Esophagus squamous epithelium (tissue), 5 donors: ENCODE measurements around the gene THBS1. TPM values are rescaled to one million over a fixed set of nuclear protein-coding genes. Genes with fewer than 3 reads are reported as not detected.

Source experiments
- DNase-seq: peaks from one replicate; lab custom pipeline; 2025; lab: John Stamatoyannopoulos, UW
- H3K27ac ChIP-seq, 4 donors: fragments of 200-600 bp; sonication (generic); one replicate each; pipeline ENCODE4 v1.5.1; 2016 to 2019; ENCODE audit warnings: mild to moderate bottlenecking in 1 of 4
- H3K27me3 ChIP-seq, 4 donors: fragments of 200-600 bp; sonication (generic); 1 replicate in 3 of 4; 2 replicates in 1 of 4; pipeline versions ENCODE4 v1.5.1 to v1.6.0; 2017 to 2021; ENCODE audit warnings: antibody characterized with exemption in 1 of 4
- H3K36me3 ChIP-seq, 3 donors: fragments of 200-600 bp; sonication (generic); one replicate each; pipeline ENCODE4 v1.5.1; 2016 to 2019
- H3K4me1 ChIP-seq, 3 donors: fragments of 200-600 bp; sonication (generic); one replicate each; pipeline ENCODE4 v1.5.1; 2017 to 2019
- H3K4me3 ChIP-seq, 4 donors: fragments of 200-600 bp; sonication (generic); 1 replicate in 3 of 4; 2 replicates in 1 of 4; pipeline ENCODE4 v1.5.1; 2016 to 2019; ENCODE audit warnings: mild to moderate bottlenecking in 2 of 4, moderate library complexity in 1 of 4
- H3K9me3 ChIP-seq, 3 donors: fragments of 200-600 bp; sonication (generic); one replicate each; pipeline ENCODE4 v1.5.1; 2016 to 2019
- POLR2A ChIP-seq, 4 donors: fragments of 450-650 bp; IDR thresholded peaks; one replicate each; pipeline ENCODE4 v1.6.1; 2017; ENCODE audit warnings: antibody characterized with exemption in 4 of 4, mild to moderate bottlenecking in 4 of 4, moderate library complexity in 3 of 4
- WGBS, 2 donors: methylation state at CpG; one replicate each; pipeline ENCODE4 v1.1.5; 2018; 5-methylcytosine and 5-hydroxymethylcytosine counted together
- intact Hi-C: fragments of 100-400 bp; cut with DNase I; formaldehyde crosslinking; loops from one replicate; pipeline ENCODE4 v1.15.0; 2022
- total RNA-seq, 4 donors: library from RNA; depleted of rRNA; stranded (reverse); fragments of >200 nt; gene quantifications; one replicate each; pipeline ENCODE4 v1.1.0, GENCODE V29; 2016
- TF ChIP-seq, protein P1 (sequence below), 6 experiments: fragments of 450-650 bp in 4 of 6; fragments of 200-600 bp in 2 of 6; sonication (generic) in 2 of 6; IDR thresholded peaks; one replicate each; pipeline ENCODE4 v1.5.1; 2016 to 2019; ENCODE audit warnings: antibody characterized with exemption in 6 of 6, mild to moderate bottlenecking in 4 of 6, moderate library complexity in 4 of 6
- donor health status: DM: yes; HTN: yes; CAD: no.

THBS1 gene
- total RNA-seq, 4 donors from 2014 or later, result 6.3 to 110 (median 63.8) TPM

DNA sequence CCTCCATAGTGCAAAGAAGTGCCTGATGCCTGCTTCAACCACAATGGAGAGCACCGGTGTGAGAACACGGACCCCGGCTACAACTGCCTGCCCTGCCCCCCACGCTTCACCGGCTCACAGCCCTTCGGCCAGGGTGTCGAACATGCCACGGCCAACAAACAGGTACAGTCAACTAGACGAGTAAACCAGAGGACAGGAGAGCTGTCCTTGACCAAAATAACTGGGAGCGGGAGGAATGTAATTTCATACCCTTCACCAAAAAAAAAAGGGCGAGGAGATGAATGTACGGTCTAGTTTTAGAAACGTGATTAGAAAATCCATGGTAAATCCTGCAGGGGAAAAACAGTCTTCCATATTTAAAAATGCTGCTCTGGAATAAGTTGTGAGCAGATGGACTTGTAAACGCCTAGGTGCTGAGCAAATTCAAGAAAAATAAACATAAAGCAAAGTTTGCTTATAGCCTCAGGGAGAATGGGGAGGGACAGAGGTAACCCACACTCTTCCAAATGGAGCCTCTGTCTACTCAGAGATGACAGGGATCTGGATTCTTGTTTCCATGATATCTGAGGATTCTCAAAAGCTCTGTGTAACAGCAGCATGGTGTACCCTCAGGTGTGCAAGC, 8.4 kb downstream of the THBS1 start:
- TF ChIP-seq, protein P1, sequence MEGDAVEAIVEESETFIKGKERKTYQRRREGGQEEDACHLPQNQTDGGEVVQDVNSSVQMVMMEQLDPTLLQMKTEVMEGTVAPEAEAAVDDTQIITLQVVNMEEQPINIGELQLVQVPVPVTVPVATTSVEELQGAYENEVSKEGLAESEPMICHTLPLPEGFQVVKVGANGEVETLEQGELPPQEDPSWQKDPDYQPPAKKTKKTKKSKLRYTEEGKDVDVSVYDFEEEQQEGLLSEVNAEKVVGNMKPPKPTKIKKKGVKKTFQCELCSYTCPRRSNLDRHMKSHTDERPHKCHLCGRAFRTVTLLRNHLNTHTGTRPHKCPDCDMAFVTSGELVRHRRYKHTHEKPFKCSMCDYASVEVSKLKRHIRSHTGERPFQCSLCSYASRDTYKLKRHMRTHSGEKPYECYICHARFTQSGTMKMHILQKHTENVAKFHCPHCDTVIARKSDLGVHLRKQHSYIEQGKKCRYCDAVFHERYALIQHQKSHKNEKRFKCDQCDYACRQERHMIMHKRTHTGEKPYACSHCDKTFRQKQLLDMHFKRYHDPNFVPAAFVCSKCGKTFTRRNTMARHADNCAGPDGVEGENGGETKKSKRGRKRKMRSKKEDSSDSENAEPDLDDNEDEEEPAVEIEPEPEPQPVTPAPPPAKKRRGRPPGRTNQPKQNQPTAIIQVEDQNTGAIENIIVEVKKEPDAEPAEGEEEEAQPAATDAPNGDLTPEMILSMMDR (IDR thresholded peaks at IDR 0.05), result no peak
- TF ChIP-seq POLR2A (IDR thresholded peaks at IDR 0.05), result no peak
- H3K4me3 ChIP-seq, result no peak overlapping the region
- no peak for DNase-seq
- H3K27me3 ChIP-seq, result no peaks in the 10 kb centered on the region
- H3K4me1 ChIP-seq, result peaks cover 0 to 62% (median 25%) of the 10 kb centered on the region in 3 donors
- no peaks in the 10 kb centered on the region for H3K9me3 ChIP-seq
- H3K36me3 ChIP-seq, result peaks cover 7 to 100% (median 57%) of the 10 kb centered on the region in 3 donors
- H3K27ac ChIP-seq, result no peak overlapping the region
- intact Hi-C loops, result loop anchor here (10.0 kb wide), 1 partner anchor 165 kb away; no protein-coding TSS in a partner anchor
- WGBS, 2 donors, result 64 to 70% methylated on average over 5 of the region's 14 CpGs

DNA sequence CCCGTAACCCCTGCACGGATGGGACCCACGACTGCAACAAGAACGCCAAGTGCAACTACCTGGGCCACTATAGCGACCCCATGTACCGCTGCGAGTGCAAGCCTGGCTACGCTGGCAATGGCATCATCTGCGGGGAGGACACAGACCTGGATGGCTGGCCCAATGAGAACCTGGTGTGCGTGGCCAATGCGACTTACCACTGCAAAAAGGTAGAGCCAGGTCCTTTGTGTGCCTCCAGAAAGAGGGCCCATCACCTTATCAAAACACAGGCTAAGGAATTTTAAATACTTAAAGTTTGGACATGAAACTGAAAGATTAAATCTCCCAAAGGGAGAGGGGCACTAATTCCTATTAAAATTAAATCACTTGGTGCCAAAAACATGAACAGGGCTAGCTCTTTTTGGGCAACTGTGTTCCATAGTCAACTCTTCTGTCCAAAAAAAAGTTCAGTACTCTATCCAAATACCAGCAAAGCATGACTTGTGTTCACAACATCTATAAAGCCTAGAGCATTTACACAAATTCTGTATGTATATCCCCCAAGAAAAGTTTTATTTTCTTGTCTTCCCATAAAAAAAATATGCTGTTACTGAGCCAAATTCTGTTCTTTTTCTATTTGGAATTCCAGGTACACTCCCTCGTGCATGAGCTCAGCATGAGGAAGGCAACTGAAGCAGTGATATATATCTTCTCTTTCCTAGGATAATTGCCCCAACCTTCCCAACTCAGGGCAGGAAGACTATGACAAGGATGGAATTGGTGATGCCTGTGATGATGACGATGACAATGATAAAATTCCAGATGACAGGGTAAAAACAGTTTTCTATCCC, 9.2 kb downstream of the THBS1 start:
- no peaks in the 10 kb centered on the region for H3K27me3 ChIP-seq
- H3K4me1 ChIP-seq, result peaks cover 0 to 57% (median 25%) of the 10 kb centered on the region in 3 donors
- no peaks in the 10 kb centered on the region for H3K9me3 ChIP-seq
- H3K4me3 ChIP-seq, result no peak overlapping the region
- H3K27ac ChIP-seq, result peak overlapping the region in 1 of 4 donors; percentile 4
- TF ChIP-seq POLR2A (IDR thresholded peaks at IDR 0.05), result no peak
- TF ChIP-seq, protein P1 (IDR thresholded peaks at IDR 0.05), result no peak
- 88 to 90% methylated on average over 12 of the region's 13 CpGs for WGBS, 2 donors
- peaks cover 7 to 100% (median 60%) of the 10 kb centered on the region in 3 donors for H3K36me3 ChIP-seq
- intact Hi-C loops, result loop anchor here (10.0 kb wide), 1 partner anchor 165 kb away; no protein-coding TSS in a partner anchor
- no peak for DNase-seq

DNA sequence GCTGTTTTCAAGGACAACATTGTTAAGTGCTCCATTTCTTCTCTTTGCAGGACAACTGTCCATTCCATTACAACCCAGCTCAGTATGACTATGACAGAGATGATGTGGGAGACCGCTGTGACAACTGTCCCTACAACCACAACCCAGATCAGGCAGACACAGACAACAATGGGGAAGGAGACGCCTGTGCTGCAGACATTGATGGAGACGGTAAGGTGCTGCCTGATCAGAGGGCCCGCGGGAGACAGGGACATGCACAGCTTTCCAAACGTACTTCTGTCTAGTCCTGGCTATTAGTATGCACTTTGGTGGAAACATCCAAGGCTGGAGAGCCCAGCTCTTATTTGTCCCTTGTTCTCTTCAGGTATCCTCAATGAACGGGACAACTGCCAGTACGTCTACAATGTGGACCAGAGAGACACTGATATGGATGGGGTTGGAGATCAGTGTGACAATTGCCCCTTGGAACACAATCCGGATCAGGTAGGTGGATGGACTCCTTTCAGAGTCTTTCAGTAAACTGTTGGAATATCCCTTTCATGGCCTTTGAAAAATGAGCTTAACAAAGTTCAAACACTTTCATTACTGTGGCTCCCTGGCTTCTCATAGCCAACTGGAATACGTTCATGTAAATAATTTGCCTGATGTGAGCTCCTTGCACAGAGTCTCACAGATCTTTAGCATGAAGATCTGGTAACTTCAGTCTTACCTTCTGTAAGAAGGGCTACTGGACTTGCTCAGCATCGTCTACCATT, 10.4 kb downstream of the THBS1 start:
- H3K9me3 ChIP-seq, result no peaks in the 10 kb centered on the region
- no peak for DNase-seq
- H3K36me3 ChIP-seq, result peaks cover 7 to 98% (median 48%) of the 10 kb centered on the region in 3 donors
- intact Hi-C loops, result no loop called here
- no peak overlapping the region for H3K4me3 ChIP-seq
- peaks cover 0 to 44% (median 14%) of the 10 kb centered on the region in 3 donors for H3K4me1 ChIP-seq
- no peaks in the 10 kb centered on the region for H3K27me3 ChIP-seq
- no peak for TF ChIP-seq POLR2A (IDR thresholded peaks at IDR 0.05)
- TF ChIP-seq, protein P1 (IDR thresholded peaks at IDR 0.05), result no peak
- peak overlapping the region in 2 of 4 donors; percentile 4 to 7 for H3K27ac ChIP-seq
- WGBS, 2 donors, result 72 to 81% methylated on average over 6 to 11 of the region's 11 CpGs

DNA sequence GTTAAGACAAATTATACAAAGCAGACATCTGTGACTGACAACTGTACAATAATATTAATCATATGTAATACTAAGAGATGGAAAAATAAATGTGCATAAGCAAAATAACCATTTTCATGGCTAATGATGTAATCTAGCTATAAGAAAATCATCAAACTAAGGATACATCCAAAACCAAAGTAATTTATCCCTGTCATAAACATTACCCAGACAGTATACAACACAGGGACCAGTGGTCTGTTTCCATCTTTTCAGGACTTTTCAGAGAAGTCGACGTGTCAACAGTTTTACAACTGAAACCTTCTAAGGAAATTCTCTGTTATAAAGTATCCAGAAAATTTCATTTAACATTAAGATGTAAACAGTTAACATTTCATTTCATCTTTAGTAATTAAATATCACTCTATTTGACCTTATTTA, 11.0 kb downstream of the THBS1 start:
- WGBS, 2 donors, result 72 to 87% methylated on average over 2 of the region's 2 CpGs
- Histone ChIP-seq H3K27me3 (no peaks in the 10 kb centered on the region), H3K4me1 (peaks cover 0 to 38% (median 14%) of the 10 kb centered on the region in 3 donors), H3K9me3 (no peaks in the 10 kb centered on the region), H3K36me3 (peaks cover 7 to 96% (median 45%) of the 10 kb centered on the region in 3 donors), H3K4me3 (no peak overlapping the region), H3K27ac (no peak overlapping the region)
- DNase-seq, result no peak
- no peak for TF ChIP-seq POLR2A (IDR thresholded peaks at IDR 0.05)
- TF ChIP-seq, protein P1 (IDR thresholded peaks at IDR 0.05), result no peak
- intact Hi-C loops, result no loop called here
